Thyroid gland (tissue), 4 donors: ENCODE results near the gene SPTBN1.

ENCODE experiments used
- CTCF ChIP-seq, 6 experiments: fragments of 200-600 bp in 3 of 6; fragments of 450-650 bp in 3 of 6; sonication (generic) in 3 of 6; IDR thresholded peaks; one replicate each; pipeline ENCODE4 v1.5.1; 2016 to 2019; ENCODE audit warnings: antibody characterized with exemption in 6 of 6, mild to moderate bottlenecking in 2 of 6, inconsistent platforms in 1 of 6, moderate library complexity in 1 of 6
- POLR2A ChIP-seq, 2 donors: fragments of 450-650 bp; IDR thresholded peaks; one replicate each; pipeline ENCODE4 v1.6.1; 2017; ENCODE audit warnings: antibody characterized with exemption in 2 of 2, mild to moderate bottlenecking in 2 of 2, moderate library complexity in 1 of 2

DNA sequence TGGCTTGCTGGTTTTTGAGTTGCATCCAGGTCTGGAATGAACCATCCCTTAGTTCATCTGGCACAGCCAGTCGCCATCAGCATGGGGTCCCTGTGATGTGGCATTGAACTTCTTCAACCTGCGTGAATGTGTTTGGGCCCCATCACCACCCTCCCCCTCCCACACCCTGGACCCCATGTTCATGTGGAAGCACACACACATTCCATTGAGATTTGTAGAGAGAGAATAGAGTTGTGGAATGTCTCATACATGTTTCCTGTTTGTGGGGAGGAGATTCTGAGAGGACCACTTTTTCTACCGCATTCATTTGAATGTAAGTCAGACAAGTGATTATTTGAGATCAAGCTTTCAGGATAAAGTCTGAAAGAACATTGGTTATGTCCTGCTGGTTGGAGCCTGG lies 149.7 kb downstream of the SPTBN1 start:
- TF ChIP-seq CTCF (IDR thresholded peaks at IDR 0.05) (no peak), POLR2A (IDR thresholded peaks at IDR 0.05) (no peak)
